Ectodermal cell (in vitro differentiated cells): ENCODE results near the gene ZKSCAN1.

Experiments used
- H3K27ac ChIP-seq: 2 replicates; pipeline ENCODE4 v1.7.0; 2013; ENCODE audit warnings: mild to moderate bottlenecking, low read depth, low read length; ENCODE audit not compliant: insufficient read depth, poor library complexity, severe bottlenecking
- H3K27me3 ChIP-seq: 2 replicates; pipeline ENCODE4 v1.7.0; 2013; ENCODE audit warnings: mild to moderate bottlenecking, low read length; ENCODE audit not compliant: insufficient read depth, control insufficient read depth, poor library complexity, severe bottlenecking
- H3K36me3 ChIP-seq: one replicate; pipeline ENCODE4 v1.7.0; 2013; ENCODE audit warnings: low read length; ENCODE audit not compliant: control insufficient read depth, insufficient read depth
- H3K4me1 ChIP-seq: one replicate; pipeline ENCODE4 v1.7.0; 2013; ENCODE audit warnings: low read length; ENCODE audit not compliant: control insufficient read depth, insufficient read depth
- H3K4me3 ChIP-seq: 2 replicates; pipeline ENCODE4 v1.7.0; 2013; ENCODE audit warnings: low read depth, low read length, control low read depth; ENCODE audit not compliant: insufficient read depth
- H3K9me3 ChIP-seq: 2 replicates; pipeline ENCODE4 v1.7.0; 2013; ENCODE audit warnings: mild to moderate bottlenecking, low read length, moderate library complexity; ENCODE audit not compliant: control insufficient read depth
- WGBS, 2 experiments: methylation state at CpG; one replicate each; pipeline ENCODE4 v1.1.7; 2013; ENCODE audit warnings: missing lambda C conversion rate in 2 of 2; 5-methylcytosine and 5-hydroxymethylcytosine counted together

Gene ZKSCAN1

GRCh38 chr7:100059251-100059739, 43.9 kb downstream of the ZKSCAN1 start:
- Histone ChIP-seq H3K27ac (no peak overlapping the region), H3K4me1 (no peaks in the 10 kb centered on the region), H3K9me3 (no peaks in the 10 kb centered on the region), H3K27me3 (no peaks in the 10 kb centered on the region), H3K4me3 (no peak overlapping the region), H3K36me3 (peaks cover 43% of the 10 kb centered on the region)
- 93 to 94% methylated on average over 5 of the region's 5 CpGs for WGBS, 2 experiments

- 96 to 97% methylated on average over 11 of the region's 11 CpGs for WGBS, 2 experiments
- Histone ChIP-seq H3K27me3 (no peaks in the 10 kb centered on the region), H3K9me3 (no peaks in the 10 kb centered on the region), H3K4me3 (no peak overlapping the region), H3K4me1 (no peaks in the 10 kb centered on the region), H3K27ac (no peak overlapping the region), H3K36me3 (peaks cover 55% of the 10 kb centered on the region)
Observed at GRCh38 chr7:100061518-100062193, 46.3 kb downstream of the ZKSCAN1 start.

GRCh38 chr7:100063376-100063775, 48.0 kb downstream of the ZKSCAN1 start:
- Histone ChIP-seq H3K27ac (no peak overlapping the region), H3K4me3 (no peak overlapping the region), H3K36me3 (peaks cover 41% of the 10 kb centered on the region), H3K4me1 (no peaks in the 10 kb centered on the region), H3K27me3 (no peaks in the 10 kb centered on the region), H3K9me3 (no peaks in the 10 kb centered on the region)
- WGBS, 2 experiments, result 94% methylated on average over 4 of the region's 4 CpGs

- Histone ChIP-seq H3K27ac (no peak overlapping the region), H3K9me3 (no peaks in the 10 kb centered on the region), H3K36me3 (peaks cover 36% of the 10 kb centered on the region), H3K27me3 (no peaks in the 10 kb centered on the region), H3K4me3 (no peak overlapping the region), H3K4me1 (no peaks in the 10 kb centered on the region)
- 95 to 97% methylated on average over 7 to 9 of the region's 9 CpGs for WGBS, 2 experiments
Observed at GRCh38 chr7:100064162-100064561, 48.8 kb downstream of the ZKSCAN1 start.

- Histone ChIP-seq H3K9me3 (peaks cover 3% of the 10 kb centered on the region), H3K27me3 (no peaks in the 10 kb centered on the region), H3K27ac (no peak overlapping the region), H3K4me3 (no peak overlapping the region), H3K36me3 (peaks cover 43% of the 10 kb centered on the region), H3K4me1 (no peaks in the 10 kb centered on the region)
- 95 to 96% methylated on average over 8 of the region's 8 CpGs for WGBS, 2 experiments
Observed at GRCh38 chr7:100065452-100066186, 50.2 kb downstream of the ZKSCAN1 start.

- Histone ChIP-seq H3K4me1 (no peaks in the 10 kb centered on the region), H3K27me3 (no peaks in the 10 kb centered on the region), H3K27ac (no peak overlapping the region), H3K4me3 (no peak overlapping the region), H3K9me3 (peaks cover 10% of the 10 kb centered on the region), H3K36me3 (peaks cover 57% of the 10 kb centered on the region)
- WGBS, 2 experiments, result 93 to 94% methylated on average over 7 of the region's 7 CpGs
Observed at GRCh38 chr7:100066953-100067352, 51.6 kb downstream of the ZKSCAN1 start.

- Histone ChIP-seq H3K27ac (no peak overlapping the region), H3K36me3 (peaks cover 68% of the 10 kb centered on the region), H3K9me3 (peaks cover 10% of the 10 kb centered on the region), H3K4me3 (no peak overlapping the region), H3K27me3 (no peaks in the 10 kb centered on the region), H3K4me1 (no peaks in the 10 kb centered on the region)
- 94 to 97% methylated on average over 5 of the region's 5 CpGs for WGBS, 2 experiments
Observed at GRCh38 chr7:100069991-100070390, 54.6 kb downstream of the ZKSCAN1 start.

- 94 to 97% methylated on average over 8 to 11 of the region's 11 CpGs for WGBS, 2 experiments
- Histone ChIP-seq H3K4me1 (no peaks in the 10 kb centered on the region), H3K27me3 (no peaks in the 10 kb centered on the region), H3K36me3 (peaks cover 71% of the 10 kb centered on the region), H3K27ac (no peak overlapping the region), H3K4me3 (no peak overlapping the region), H3K9me3 (peaks cover 10% of the 10 kb centered on the region)
Observed at GRCh38 chr7:100071018-100071723, 55.8 kb downstream of the ZKSCAN1 start.

GRCh38 chr7:100072462-100072861, 57.1 kb downstream of the ZKSCAN1 start:
- H3K27me3 ChIP-seq, result no peaks in the 10 kb centered on the region
- no peaks in the 10 kb centered on the region for H3K4me1 ChIP-seq
- H3K27ac ChIP-seq, result no peak overlapping the region
- peaks cover 84% of the 10 kb centered on the region for H3K36me3 ChIP-seq
- WGBS, 2 experiments, result 95 to 96% methylated on average over 10 of the region's 10 CpGs
- H3K4me3 ChIP-seq, result no peak overlapping the region
- peaks cover 10% of the 10 kb centered on the region for H3K9me3 ChIP-seq

- WGBS, 2 experiments, result 95 to 97% methylated on average over 7 of the region's 7 CpGs
- H3K27me3 ChIP-seq, result no peaks in the 10 kb centered on the region
- H3K27ac ChIP-seq, result no peak overlapping the region
- peaks cover 2% of the 10 kb centered on the region for H3K4me1 ChIP-seq
- H3K36me3 ChIP-seq, result peaks cover 99% of the 10 kb centered on the region
- H3K4me3 ChIP-seq, result no peak overlapping the region
- peaks cover 8% of the 10 kb centered on the region for H3K9me3 ChIP-seq
Observed at GRCh38 chr7:100074841-100075240, 59.4 kb downstream of the ZKSCAN1 start.
